Ascending aorta (tissue), 2 donors: ENCODE data around the gene RSPRY1. TPM values are rescaled to one million over a fixed set of nuclear protein-coding genes. Genes with fewer than 3 reads are reported as not detected.
"Not testable (repeated sequence)": the region's sequence is repeated elsewhere in the genome, so short reads cannot be mapped to it uniquely, and the experiment has no call there.

Experiments
- DNase-seq, 2 donors: peaks; one replicate each; pipeline ENCODE4 v3.0.0-alpha.2; 2019; ENCODE audit warnings: low spot score in 2 of 2
- H3K27ac ChIP-seq, 2 donors: fragments of 200-600 bp; sonication (generic); one replicate each; pipeline ENCODE4 v1.5.1; 2016 to 2017; ENCODE audit warnings: mild to moderate bottlenecking in 1 of 2
- H3K27me3 ChIP-seq: fragments of 200-600 bp; sonication (generic); one replicate; pipeline ENCODE4 v1.5.1; 2017
- H3K36me3 ChIP-seq, 2 donors: fragments of 200-600 bp; sonication (generic); one replicate each; pipeline ENCODE4 v1.5.1; 2016
- H3K4me1 ChIP-seq, 2 donors: fragments of 200-600 bp; sonication (generic); one replicate each; pipeline ENCODE4 v1.5.1; 2016 to 2017; ENCODE audit warnings: mild to moderate bottlenecking in 1 of 2
- H3K4me3 ChIP-seq, 2 donors: fragments of 200-600 bp; sonication (generic); one replicate each; pipeline ENCODE4 v1.5.1; 2016 to 2017; ENCODE audit warnings: mild to moderate bottlenecking in 1 of 2
- H3K9me3 ChIP-seq, 2 donors: fragments of 200-600 bp; sonication (generic); one replicate each; pipeline ENCODE4 v1.5.1; 2016
- CTCF ChIP-seq, 3 experiments: fragments of 200-600 bp in 2 of 3; fragments of 450-650 bp in 1 of 3; sonication (generic) in 2 of 3; IDR thresholded peaks; one replicate each; pipeline ENCODE4 v1.5.1; 2016 to 2019; ENCODE audit warnings: antibody characterized with exemption in 3 of 3, mild to moderate bottlenecking in 1 of 3, moderate library complexity in 1 of 3
- intact Hi-C: fragments of 100-400 bp; cut with DNase I; formaldehyde crosslinking; loops from one replicate; pipeline ENCODE4 v1.15.1; 2023
- total RNA-seq: library from RNA; depleted of rRNA; stranded (reverse); fragments of >200 nt; gene quantifications from one replicate; pipeline ENCODE4 v1.1.0, GENCODE V29; 2016

RSPRY1 gene
- total RNA-seq, 1 donor from 2014 or later = 29.3 TPM

- no peak for DNase-seq
- Histone ChIP-seq H3K27me3 (no peaks in the 10 kb centered on the region), H3K4me1 (peaks cover 0 to 7% of the 10 kb centered on the region in 2 donors), H3K27ac (no peak overlapping the region), H3K4me3 (no peak overlapping the region), H3K9me3 (no peaks in the 10 kb centered on the region), H3K36me3 (no peaks in the 10 kb centered on the region)
- intact Hi-C loops = no loop called here
- no peak for TF ChIP-seq CTCF (IDR thresholded peaks at IDR 0.05)
Observed at GRCh38 chr16:57264950-57265371, 78.8 kb downstream of the RSPRY1 start.

GRCh38 chr16:57265850-57266530 is 79.9 kb downstream of the RSPRY1 start:
- no peak overlapping the region for H3K27ac ChIP-seq
- DNase-seq = no peak
- peaks cover 0 to 5% of the 10 kb centered on the region in 2 donors for H3K4me1 ChIP-seq
- H3K4me3 ChIP-seq = no peak overlapping the region
- H3K36me3 ChIP-seq = no peaks in the 10 kb centered on the region
- no peaks in the 10 kb centered on the region for H3K9me3 ChIP-seq
- intact Hi-C loops = no loop called here
- no peaks in the 10 kb centered on the region for H3K27me3 ChIP-seq
- TF ChIP-seq CTCF (IDR thresholded peaks at IDR 0.05) = no peak

GRCh38 chr16:57266531-57267260 is 80.6 kb downstream of the RSPRY1 start:
- Histone ChIP-seq H3K27ac (no peak overlapping the region), H3K27me3 (no peaks in the 10 kb centered on the region), H3K9me3 (no peaks in the 10 kb centered on the region), H3K36me3 (no peaks in the 10 kb centered on the region), H3K4me1 (peaks cover 0 to 5% of the 10 kb centered on the region in 2 donors), H3K4me3 (no peak overlapping the region)
- no peak for DNase-seq
- TF ChIP-seq CTCF (IDR thresholded peaks at IDR 0.05) = no peak
- intact Hi-C loops = no loop called here

- H3K36me3 ChIP-seq, H3K9me3 ChIP-seq, H3K4me3 ChIP-seq, H3K4me1 ChIP-seq, H3K27ac ChIP-seq, DNase-seq, H3K27me3 ChIP-seq, intact Hi-C loops: not testable (repeated sequence)
Observed at GRCh38 chr16:57267343-57267742, 81.2 kb downstream of the RSPRY1 start.

- no peak overlapping the region for H3K27ac ChIP-seq
- intact Hi-C loops = no loop called here
- H3K36me3 ChIP-seq = no peaks in the 10 kb centered on the region
- H3K27me3 ChIP-seq = no peaks in the 10 kb centered on the region
- H3K4me3 ChIP-seq = no peak overlapping the region
- H3K4me1 ChIP-seq = peaks cover 0 to 5% of the 10 kb centered on the region in 2 donors
- no peaks in the 10 kb centered on the region for H3K9me3 ChIP-seq
- DNase-seq = no peak
- no peak for TF ChIP-seq CTCF (IDR thresholded peaks at IDR 0.05)
Observed at GRCh38 chr16:57268804-57269800, 83.0 kb downstream of the RSPRY1 start.
